Endodermal cell (in vitro differentiated cells): ENCODE measurements around the gene ADAR. TPM values are rescaled to one million over a fixed set of nuclear protein-coding genes. Genes with fewer than 3 reads are reported as not detected.

Experiments
- DNase-seq: peaks from one replicate; pipeline ENCODE4 v3.0.0-alpha.2; 2017
- H3K27ac ChIP-seq: 2 replicates; pipeline ENCODE4 v1.5.1; 2013; ENCODE audit warnings: mild to moderate bottlenecking, low read depth, low read length, moderate library complexity
- H3K27me3 ChIP-seq: 2 replicates; pipeline ENCODE4 v1.6.1; 2013; ENCODE audit warnings: mild to moderate bottlenecking, low read length, moderate library complexity; ENCODE audit not compliant: insufficient read depth, control insufficient read depth, poor library complexity, severe bottlenecking
- H3K36me3 ChIP-seq: 2 replicates; pipeline ENCODE4 v1.7.0; 2013; ENCODE audit warnings: mild to moderate bottlenecking, low read length, moderate library complexity; ENCODE audit not compliant: control insufficient read depth, insufficient read depth
- H3K4me1 ChIP-seq: one replicate; pipeline ENCODE4 v1.7.0; 2013; ENCODE audit warnings: low read length; ENCODE audit not compliant: control insufficient read depth, insufficient read depth
- H3K4me3 ChIP-seq: 2 replicates; pipeline ENCODE4 v1.5.1; 2013; ENCODE audit warnings: mild to moderate bottlenecking, low read length, moderate library complexity
- H3K9ac ChIP-seq: 2 replicates; pipeline ENCODE4 v1.6.1; 2013; ENCODE audit warnings: mild to moderate bottlenecking, low read length, moderate library complexity; ENCODE audit not compliant: poor library complexity, severe bottlenecking; ENCODE audit errors: extremely low read depth
- H3K9me3 ChIP-seq: 2 replicates; pipeline ENCODE4 v1.6.1; 2013; ENCODE audit warnings: mild to moderate bottlenecking, low read length, moderate library complexity; ENCODE audit not compliant: control insufficient read depth
- H3K27ac Mint-ChIP-seq: 2 replicates; pipeline ENCODE4 v1.8.0; 2020; ENCODE audit warnings: mixed read lengths
- H3K27me3 Mint-ChIP-seq: 2 replicates; pipeline ENCODE4 v1.8.0; 2021; ENCODE audit warnings: mild to moderate bottlenecking, mixed read lengths; ENCODE audit not compliant: insufficient read depth
- H3K36me3 Mint-ChIP-seq: 2 replicates; pipeline ENCODE4 v1.8.0; 2020; ENCODE audit warnings: low read depth, mixed read lengths
- H3K4me1 Mint-ChIP-seq: 2 replicates; pipeline ENCODE4 v1.8.0; 2020; ENCODE audit warnings: mixed read lengths
- H3K4me3 Mint-ChIP-seq: 2 replicates; pipeline ENCODE4 v1.8.0; 2020; ENCODE audit warnings: mild to moderate bottlenecking, moderate library complexity, mixed read lengths
- H3K9me3 Mint-ChIP-seq: 2 replicates; pipeline ENCODE4 v1.8.0; 2020; ENCODE audit warnings: mild to moderate bottlenecking, mixed read lengths
- CTCF ChIP-seq: fragments of 200-600 bp; sonication (generic); conservative IDR thresholded peaks from 2 replicates; pipeline ENCODE4 v1.5.0; 2021; ENCODE audit warnings: antibody characterized with exemption, mild to moderate bottlenecking
- WGBS, 2 experiments: methylation state at CpG; one replicate each; pipeline versions ENCODE4 v1.1.5 to v1.1.7; 2013; ENCODE audit warnings: missing lambda C conversion rate in 2 of 2, mixed read lengths in 1 of 2; ENCODE audit not compliant: insufficient coverage in 1 of 2, insufficient read length in 1 of 2; 5-methylcytosine and 5-hydroxymethylcytosine counted together
- total RNA-seq, 2 donors: library from RNA; stranded (reverse); fragmentation: NEBNext Ultra II Directional in 1 of 2; extraction: Animal tissue kit (Norgen Biotek cat#: 25700) in 1 of 2; gene quantifications; 2 replicates in 1 of 2; 3 replicates in 1 of 2; pipeline ENCODE4 v1.2.1, GENCODE V29; 2021

The ADAR gene
- total RNA-seq, 2 donors from 2014 or later, result 148 to 166 TPM

- Mint-ChIP-seq H3K4me3 (peak overlapping the region; percentile 78), H3K27ac (peak overlapping the region; percentile 89), H3K36me3 (peaks cover 48% of the 10 kb centered on the region), H3K27me3 (no peaks in the 10 kb centered on the region), H3K4me1 (peaks cover 32% of the 10 kb centered on the region), H3K9me3 (no peaks in the 10 kb centered on the region)
- Histone ChIP-seq H3K27me3 (no peaks in the 10 kb centered on the region), H3K27ac (no peak overlapping the region), H3K4me1 (peaks cover 12% of the 10 kb centered on the region), H3K9me3 (no peaks in the 10 kb centered on the region), H3K4me3 (peak overlapping the region; percentile 91), H3K36me3 (peaks cover 46% of the 10 kb centered on the region), H3K9ac (peak overlapping the region; percentile 50)
- peak; percentile 70 for DNase-seq
- TF ChIP-seq CTCF, result no peak
- WGBS, 2 experiments, result 21 to 48% methylated on average over 2 to 4 of the region's 4 CpGs
Observed at GRCh38 chr1:154556422-154556821, 51.6 kb downstream of the ADAR start.

GRCh38 chr1:154553056-154554030, 54.6 kb downstream of the ADAR start:
- Mint-ChIP-seq H3K27me3 (no peaks in the 10 kb centered on the region), H3K27ac (no peak overlapping the region), H3K9me3 (no peaks in the 10 kb centered on the region), H3K4me1 (peaks cover 23% of the 10 kb centered on the region), H3K4me3 (no peak overlapping the region), H3K36me3 (peaks cover 76% of the 10 kb centered on the region)
- no peak overlapping the region for H3K9ac ChIP-seq
- no peaks in the 10 kb centered on the region for H3K9me3 ChIP-seq
- no peak for TF ChIP-seq CTCF
- no peaks in the 10 kb centered on the region for H3K27me3 ChIP-seq
- peaks cover 6% of the 10 kb centered on the region for H3K4me1 ChIP-seq
- no peak overlapping the region for H3K4me3 ChIP-seq
- no peak overlapping the region for H3K27ac ChIP-seq
- peaks cover 71% of the 10 kb centered on the region for H3K36me3 ChIP-seq
- WGBS, 2 experiments, result 92 to 93% methylated on average over 8 to 11 of the region's 12 CpGs
- no peak for DNase-seq

GRCh38 chr1:154552036-154552435, 56.0 kb downstream of the ADAR start:
- Mint-ChIP-seq H3K4me1 (peaks cover 19% of the 10 kb centered on the region), H3K27me3 (no peaks in the 10 kb centered on the region), H3K27ac (no peak overlapping the region), H3K9me3 (no peaks in the 10 kb centered on the region), H3K36me3 (peaks cover 76% of the 10 kb centered on the region), H3K4me3 (no peak overlapping the region)
- Histone ChIP-seq H3K27me3 (no peaks in the 10 kb centered on the region), H3K9me3 (no peaks in the 10 kb centered on the region), H3K36me3 (peaks cover 71% of the 10 kb centered on the region), H3K9ac (no peak overlapping the region), H3K27ac (no peak overlapping the region), H3K4me3 (no peak overlapping the region), H3K4me1 (peaks cover 5% of the 10 kb centered on the region)
- 92 to 100% methylated on average over 3 to 6 of the region's 6 CpGs for WGBS, 2 experiments
- no peak for DNase-seq
- TF ChIP-seq CTCF, result no peak
